Fibroblast of lung (primary cell): ENCODE results near the gene MCRIP2. TPM values are rescaled to one million over a fixed set of nuclear protein-coding genes. Genes with fewer than 3 reads are reported as not detected.

Source experiments
- DNase-seq, 2 donors: peaks; one replicate each; pipeline versions ENCODE4 v3.0.0 to v3.0.0-alpha.2; 2010; ENCODE audit warnings: low read depth in 2 of 2
- H2AFZ ChIP-seq: 2 replicates; pipeline ENCODE4 v1.5.1; 2012; ENCODE audit warnings: low read length, control low read depth, inconsistent platforms
- H3K27ac ChIP-seq: 2 replicates; pipeline ENCODE4 v1.5.1; 2011; ENCODE audit warnings: low read length, control low read depth; ENCODE audit not compliant: insufficient read depth
- H3K27me3 ChIP-seq: 2 replicates; pipeline ENCODE4 v1.5.1; 2011; ENCODE audit warnings: mild to moderate bottlenecking, low read length; ENCODE audit not compliant: control insufficient read depth, insufficient read depth
- H3K36me3 ChIP-seq: 2 replicates; pipeline ENCODE4 v1.5.1; 2011; ENCODE audit warnings: low read length; ENCODE audit not compliant: control insufficient read depth, insufficient read depth
- H3K4me1 ChIP-seq: 2 replicates; pipeline ENCODE4 v1.5.1; 2011; ENCODE audit warnings: low read length; ENCODE audit not compliant: control insufficient read depth, insufficient read depth; ENCODE audit errors: extremely low read depth
- H3K4me2 ChIP-seq: 2 replicates; pipeline ENCODE4 v1.5.1; 2011; ENCODE audit warnings: low read length, control low read depth; ENCODE audit not compliant: insufficient read depth; ENCODE audit errors: extremely low read depth
- H3K4me3 ChIP-seq, 4 experiments: fragments of 200-600 bp in 1 of 4; sonication (generic) in 1 of 4; replicated peaks in 1 of 4; 2 replicates each; pipeline ENCODE4 v1.5.1; 2011 to 2016; ENCODE audit warnings: low read length in 4 of 4, low read depth in 3 of 4, mild to moderate bottlenecking in 3 of 4, control low read depth in 2 of 4, inconsistent platforms in 1 of 4, mixed read lengths in 1 of 4; ENCODE audit not compliant: insufficient read depth in 1 of 4; ENCODE audit errors: control extremely low read depth in 1 of 4
- H3K79me2 ChIP-seq: 2 replicates; pipeline ENCODE4 v1.5.1; 2012; ENCODE audit warnings: mild to moderate bottlenecking, low read length, inconsistent platforms; ENCODE audit not compliant: control insufficient read depth, insufficient read depth
- H3K9ac ChIP-seq: 2 replicates; pipeline ENCODE4 v1.5.1; 2011; ENCODE audit warnings: mild to moderate bottlenecking, low read length, control low read depth; ENCODE audit not compliant: insufficient read depth
- H3K9me3 ChIP-seq: 2 replicates; pipeline ENCODE4 v1.5.1; 2012; ENCODE audit warnings: low read depth, low read length; ENCODE audit not compliant: control insufficient read depth, insufficient read depth
- H4K20me1 ChIP-seq: 2 replicates; pipeline ENCODE4 v1.5.1; 2011; ENCODE audit warnings: low read length; ENCODE audit not compliant: control insufficient read depth, insufficient read depth; ENCODE audit errors: extremely low read depth
- CTCF ChIP-seq, 2 donors: IDR thresholded peaks in 1 of 2; conservative IDR thresholded peaks in 1 of 2; 1 replicate in 1 of 2; 2 replicates in 1 of 2; pipeline ENCODE4 v1.5.1; 2011 to 2012; ENCODE audit warnings: low read length in 2 of 2, control low read depth in 1 of 2, inconsistent platforms in 1 of 2, low read depth in 1 of 2, mild to moderate bottlenecking in 1 of 2
- EZH2 ChIP-seq: IDR thresholded peaks from 2 replicates; pipeline ENCODE4 v1.5.1; 2012; ENCODE audit warnings: low read length, control low read depth, mild to moderate bottlenecking; ENCODE audit errors: missing control alignments
- polyA plus RNA-seq, 2 donors: library from polyadenylated mRNA; depleted of rRNA in 1 of 2; stranded (reverse) in 1 of 2; unstranded in 1 of 2; fragments of >200 nt; gene quantifications; 2 replicates each; pipeline ENCODE4 v1.2.1, GENCODE V29; 2011 to 2012; ENCODE audit warnings: missing spikeins in 1 of 2
- total RNA-seq: library from RNA; depleted of rRNA; stranded (reverse); fragments of >200 nt; gene quantifications from 2 replicates; pipeline ENCODE4 v1.2.1, GENCODE V29; 2014

The MCRIP2 gene
- total and polyA plus RNA-seq, 2 donors (not counting 1 experiment from before 2014, with no cell fraction given) = 2.8 to 18.0 TPM

DNA sequence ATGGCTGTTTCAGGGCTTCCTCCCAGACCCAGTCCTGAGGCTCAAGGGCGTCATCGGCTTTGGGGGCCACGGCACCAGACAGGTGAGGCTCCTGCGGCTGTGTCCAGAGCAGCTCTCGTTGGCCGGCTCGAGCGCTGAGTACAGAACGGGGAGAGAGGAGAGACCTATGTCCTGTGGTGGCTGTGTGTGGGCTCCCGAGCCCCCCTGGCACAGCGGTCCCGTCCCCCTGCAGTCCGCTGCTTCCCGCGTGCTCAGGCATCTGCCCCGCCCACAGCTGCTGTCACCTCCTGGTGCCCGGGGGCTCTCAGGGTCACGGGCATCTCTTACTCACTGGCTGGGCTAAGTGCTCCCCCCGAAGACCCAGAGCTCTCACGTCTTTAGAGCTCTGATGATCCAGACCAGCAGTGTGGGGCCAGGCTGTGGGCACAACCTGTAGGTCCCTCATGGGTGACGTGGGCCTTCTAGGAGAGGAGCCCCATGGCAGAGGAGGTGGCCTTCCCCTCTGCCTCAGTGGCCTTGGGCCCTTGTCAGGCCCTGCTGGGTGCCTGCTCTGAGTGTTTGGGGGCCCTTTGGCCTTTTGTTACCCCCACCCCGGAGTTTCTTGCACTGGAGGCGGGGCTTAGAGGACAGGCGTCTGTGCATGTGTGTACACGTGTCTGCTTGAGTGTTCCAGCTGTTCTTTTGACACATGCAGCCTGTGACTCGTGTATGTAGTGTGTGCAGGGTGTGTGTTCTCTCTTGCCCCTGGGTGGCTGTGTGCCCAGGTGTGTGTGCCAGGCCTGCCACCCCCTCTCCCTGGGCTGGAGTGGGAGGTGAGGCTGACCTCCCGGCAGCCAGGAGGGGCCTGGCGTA, 11.1 kb downstream of the MCRIP2 start:
- DNase-seq = peak in 1 of 2 donors; percentile 59
- Histone ChIP-seq H3K36me3 (peaks cover 12% of the 10 kb centered on the region), H3K4me3 (no peak overlapping the region), H2AFZ (no peak overlapping the region), H4K20me1 (no peaks in the 10 kb centered on the region), H3K9ac (no peak overlapping the region), H3K79me2 (peaks cover 6% of the 10 kb centered on the region), H3K4me1 (peaks cover 7% of the 10 kb centered on the region), H3K9me3 (no peaks in the 10 kb centered on the region), H3K4me2 (no peak overlapping the region), H3K27ac (no peak overlapping the region), H3K27me3 (no peaks in the 10 kb centered on the region)
- no peak for TF ChIP-seq EZH2
- no peak for TF ChIP-seq CTCF (conservative IDR thresholded peaks at IDR 0.05 in 1 of 2, IDR thresholded peaks at IDR 0.05 in 1 of 2; ENCODE audit: low read depth in 1 of 2, low read length in 2 of 2)

DNA sequence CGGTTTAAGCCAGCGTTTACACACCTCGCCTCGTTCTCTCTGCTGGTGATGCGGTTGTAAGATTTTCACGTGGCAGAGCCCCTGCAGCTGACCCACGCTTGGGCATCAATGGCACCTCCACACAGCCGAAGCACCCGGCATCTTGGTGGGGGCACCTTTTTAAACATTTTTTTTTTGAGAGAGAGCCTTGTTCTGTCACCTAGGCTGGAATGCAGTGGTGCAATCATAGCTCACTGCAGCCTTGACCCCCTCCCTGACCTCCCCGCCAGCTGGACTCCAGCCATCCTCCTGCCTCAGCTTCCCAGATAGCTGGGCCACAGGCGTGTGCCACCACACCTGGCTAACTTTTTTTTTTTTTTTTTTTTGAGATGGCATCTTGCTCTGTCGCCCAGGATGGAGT, 12.4 kb downstream of the MCRIP2 start:
- H3K4me2 ChIP-seq = no peak overlapping the region
- TF ChIP-seq EZH2 (no peak), CTCF (conservative IDR thresholded peaks at IDR 0.05 in 1 of 2, IDR thresholded peaks at IDR 0.05 in 1 of 2; ENCODE audit: low read depth in 1 of 2, low read length in 2 of 2) (no peak)

GRCh38 chr16:657487-657886, 15.9 kb downstream of the MCRIP2 start:
- Histone ChIP-seq H3K27me3 (no peaks in the 10 kb centered on the region), H3K4me3 (no peak overlapping the region), H3K4me1 (no peaks in the 10 kb centered on the region), H2AFZ (no peak overlapping the region), H3K27ac (no peak overlapping the region), H3K36me3 (peaks cover 17% of the 10 kb centered on the region), H4K20me1 (no peaks in the 10 kb centered on the region), H3K9ac (no peak overlapping the region), H3K79me2 (no peaks in the 10 kb centered on the region), H3K4me2 (no peak overlapping the region), H3K9me3 (no peaks in the 10 kb centered on the region)
- no peak for TF ChIP-seq EZH2
- DNase-seq = no peak

More for the DNA sequence above, 12.4 kb downstream of the MCRIP2 start:
- Histone ChIP-seq H3K27ac (no peak overlapping the region), H3K36me3 (peaks cover 17% of the 10 kb centered on the region), H4K20me1 (no peaks in the 10 kb centered on the region), H3K9me3 (no peaks in the 10 kb centered on the region), H3K79me2 (no peaks in the 10 kb centered on the region), H2AFZ (no peak overlapping the region), H3K4me3 (no peak overlapping the region), H3K27me3 (no peaks in the 10 kb centered on the region), H3K4me1 (peaks cover 3% of the 10 kb centered on the region), H3K9ac (no peak overlapping the region)
- no peak for DNase-seq
